Activated naive CD8-positive, alpha-beta T cell (primary cell): ENCODE measurements around the gene MAZ.
A peak's percentile ranks its signal among the peaks of the same experiment; 100 is the strongest.
"Not testable (repeated sequence)": the region's sequence is repeated elsewhere in the genome, so short reads cannot be mapped to it uniquely, and the experiment has no call there.

ENCODE experiments used
- H3K27ac Mint-ChIP-seq: one replicate; pipeline ENCODE4 v1.8.0; 2021; ENCODE audit warnings: mixed read lengths
- H3K27me3 Mint-ChIP-seq: one replicate; pipeline ENCODE4 v1.8.0; 2021; ENCODE audit warnings: mixed read lengths
- H3K36me3 Mint-ChIP-seq: one replicate; pipeline ENCODE4 v1.8.0; 2021; ENCODE audit warnings: mixed read lengths
- H3K4me1 Mint-ChIP-seq: one replicate; pipeline ENCODE4 v1.8.0; 2021; ENCODE audit warnings: low read depth, mixed read lengths
- H3K4me3 Mint-ChIP-seq: one replicate; pipeline ENCODE4 v1.8.0; 2021; ENCODE audit warnings: mild to moderate bottlenecking, mixed read lengths
- H3K9me3 Mint-ChIP-seq: one replicate; pipeline ENCODE4 v1.8.0; 2021; ENCODE audit warnings: low read depth, mixed read lengths

Gene MAZ

GRCh38 chr16:29775742-29776408, 30.5 kb upstream of the MAZ start:
- no peak overlapping the region for H3K4me3 Mint-ChIP-seq
- no peak overlapping the region for H3K27ac Mint-ChIP-seq
- peaks cover under 1% of the 10 kb centered on the region for H3K36me3 Mint-ChIP-seq
- no peaks in the 10 kb centered on the region for H3K9me3 Mint-ChIP-seq
- no peaks in the 10 kb centered on the region for H3K27me3 Mint-ChIP-seq
- H3K4me1 Mint-ChIP-seq = peaks cover 5% of the 10 kb centered on the region

- H3K4me3 Mint-ChIP-seq = no peak within 1 kb of the TSS
- H3K27ac Mint-ChIP-seq = no peak within 1 kb of the TSS
- no peaks in the 10 kb centered on the region for H3K9me3 Mint-ChIP-seq
- peaks cover 4% of the 10 kb centered on the region for H3K36me3 Mint-ChIP-seq
- no peaks in the 10 kb centered on the region for H3K27me3 Mint-ChIP-seq
- peaks cover 6% of the 10 kb centered on the region for H3K4me1 Mint-ChIP-seq
Measured at GRCh38 chr16:29777576-29778350, 28.6 kb upstream of the MAZ start, which contains the start of gene ZG16. Gene ZG16, plus strand, starts transcription at chr16:29778256. Its CDS starts 1,011 bp downstream, at chr16:29779267.

DNA sequence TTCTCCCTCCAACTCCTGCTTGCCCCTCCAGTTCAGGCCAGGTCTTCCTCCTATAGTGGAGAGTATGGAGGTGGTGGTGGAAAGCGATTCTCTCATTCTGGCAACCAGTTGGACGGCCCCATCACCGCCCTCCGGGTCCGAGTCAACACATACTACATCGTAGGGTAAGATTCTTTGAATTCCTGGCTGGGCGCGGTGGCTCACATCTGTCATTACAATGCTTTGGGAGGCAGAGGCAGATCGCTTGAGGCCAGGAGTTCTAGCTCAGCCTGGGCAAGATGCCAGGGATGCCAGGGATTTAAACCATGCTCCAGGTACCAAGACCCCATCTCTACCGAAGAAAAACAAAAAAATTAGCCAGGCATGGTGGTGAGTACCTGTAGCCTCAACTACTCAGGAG, 26.9 kb upstream of the MAZ start:
- Mint-ChIP-seq H3K27ac (no peak overlapping the region), H3K27me3 (no peaks in the 10 kb centered on the region), H3K9me3 (no peaks in the 10 kb centered on the region), H3K36me3 (peaks cover 4% of the 10 kb centered on the region), H3K4me1 (peaks cover 14% of the 10 kb centered on the region), H3K4me3 (no peak overlapping the region)

DNA sequence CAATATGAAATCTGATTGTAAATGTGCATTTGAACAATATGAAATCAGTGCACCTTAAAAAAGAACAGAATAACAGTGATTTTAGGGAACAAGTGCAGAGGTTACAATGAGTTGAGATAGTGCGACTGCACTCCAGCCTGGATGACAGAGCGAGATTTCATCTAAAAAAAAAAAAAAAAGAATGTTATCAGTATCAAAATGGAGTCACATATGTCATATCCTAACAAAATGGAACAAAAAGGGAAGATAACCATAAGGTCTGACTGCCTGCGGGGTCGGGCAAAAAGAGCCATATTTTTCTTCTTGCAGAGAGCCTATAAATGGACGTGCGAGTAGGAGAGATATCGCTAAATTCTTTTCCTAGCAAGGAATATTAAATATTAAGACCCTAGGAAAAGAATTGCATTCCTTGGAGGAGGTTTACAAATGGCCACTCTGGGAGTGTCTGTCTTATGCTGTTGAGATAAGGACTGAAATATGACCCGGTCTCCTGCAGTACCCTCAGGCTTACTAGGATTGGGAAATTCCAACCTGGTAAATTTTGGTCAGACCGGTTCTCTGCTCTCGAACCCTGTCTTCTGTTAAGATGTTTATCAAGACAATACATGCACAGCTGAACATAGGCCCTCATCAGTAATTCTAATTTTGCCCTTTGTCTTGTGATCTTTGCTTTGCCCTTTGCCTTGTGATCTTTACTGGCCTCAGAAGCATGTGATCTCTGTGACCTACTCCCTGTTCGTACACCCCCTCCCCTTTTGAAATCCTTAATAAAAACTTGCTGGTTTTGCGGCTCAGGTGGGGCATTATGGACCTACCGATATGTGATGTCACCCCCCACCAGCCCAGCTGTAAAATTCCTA, 23.0 kb upstream of the MAZ start:
- not testable (repeated sequence) for H3K36me3 Mint-ChIP-seq

GRCh38 chr16:29784157-29784556, 22.2 kb upstream of the MAZ start:
- Mint-ChIP-seq H3K27me3 (no peaks in the 10 kb centered on the region), H3K4me3 (no peak overlapping the region), H3K9me3 (no peaks in the 10 kb centered on the region), H3K4me1 (peaks cover 25% of the 10 kb centered on the region), H3K27ac (no peak overlapping the region), H3K36me3 (peaks cover 4% of the 10 kb centered on the region)

More for the DNA sequence above, 23.0 kb upstream of the MAZ start:
- H3K4me3 Mint-ChIP-seq, H3K9me3 Mint-ChIP-seq, H3K27ac Mint-ChIP-seq, H3K27me3 Mint-ChIP-seq: not testable (repeated sequence)
- H3K4me1 Mint-ChIP-seq = peaks cover 23% of the 10 kb centered on the region

DNA sequence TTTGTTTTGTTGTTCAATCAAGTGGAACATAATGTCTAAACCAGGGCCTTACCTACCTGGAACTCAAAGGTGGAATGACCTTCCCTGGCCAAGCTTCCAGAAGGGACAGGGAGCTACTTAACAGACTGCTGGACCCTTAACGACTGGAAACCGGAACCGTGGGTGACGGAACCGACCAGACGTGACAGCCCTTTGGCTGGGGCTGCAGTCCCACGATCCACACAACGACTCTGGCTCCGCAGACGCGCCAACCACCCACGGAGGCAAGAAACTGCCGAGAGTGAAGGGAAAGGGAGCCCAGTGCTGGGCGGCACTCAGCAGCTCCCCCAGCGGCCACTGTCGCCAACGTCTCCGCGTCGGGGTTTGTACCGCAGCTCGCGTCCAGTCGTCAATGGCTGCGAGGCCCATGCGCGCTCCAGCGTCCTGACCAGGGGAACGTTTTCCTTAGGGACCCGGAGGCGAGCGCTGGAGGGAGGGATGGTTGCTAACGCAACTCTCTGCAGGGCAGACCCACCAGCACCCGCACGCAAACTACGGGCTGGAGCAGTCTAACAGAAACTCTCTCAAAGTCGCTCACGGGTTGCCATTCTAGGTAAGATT, 21.3 kb upstream of the MAZ start:
- Mint-ChIP-seq H3K27me3 (no peaks in the 10 kb centered on the region), H3K27ac (peak overlapping the region; percentile 54), H3K36me3 (peaks cover 4% of the 10 kb centered on the region), H3K4me3 (peak overlapping the region; percentile 63), H3K9me3 (no peaks in the 10 kb centered on the region), H3K4me1 (peaks cover 28% of the 10 kb centered on the region)

DNA sequence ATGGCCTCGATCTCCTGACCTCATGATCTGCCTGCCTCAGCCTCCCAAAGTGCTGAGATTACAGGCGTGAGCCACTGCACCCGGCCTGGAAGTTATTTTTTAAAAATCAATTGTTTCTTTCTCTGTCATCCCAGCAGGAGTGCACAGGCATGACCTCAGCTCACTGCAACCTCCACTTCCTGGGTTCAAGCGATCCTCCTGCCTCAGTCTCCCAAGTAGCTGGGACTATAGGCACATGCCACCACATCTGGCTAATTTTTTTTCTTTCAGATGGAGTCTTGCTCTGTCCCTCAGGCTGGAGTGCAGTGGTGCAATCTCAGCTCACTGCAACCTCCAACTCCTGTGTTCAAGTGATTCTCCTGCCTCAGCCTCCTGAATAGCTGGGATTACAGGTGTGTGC, 19.2 kb upstream of the MAZ start:
- H3K4me3 Mint-ChIP-seq, H3K27me3 Mint-ChIP-seq, H3K36me3 Mint-ChIP-seq, H3K9me3 Mint-ChIP-seq, H3K27ac Mint-ChIP-seq: not testable (repeated sequence)
- H3K4me1 Mint-ChIP-seq = peaks cover 36% of the 10 kb centered on the region

- no peaks in the 10 kb centered on the region for H3K27me3 Mint-ChIP-seq
- H3K4me1 Mint-ChIP-seq = peaks cover 42% of the 10 kb centered on the region
- H3K36me3 Mint-ChIP-seq = peaks cover 11% of the 10 kb centered on the region
- H3K4me3 Mint-ChIP-seq = peak overlapping the region; percentile 98
- no peaks in the 10 kb centered on the region for H3K9me3 Mint-ChIP-seq
- peak overlapping the region; percentile 98 for H3K27ac Mint-ChIP-seq
Measured at GRCh38 chr16:29789775-29790182, 16.6 kb upstream of the MAZ start.

GRCh38 chr16:29790183-29790948, 16.0 kb upstream of the MAZ start, which contains the start of gene KIF22:
Gene KIF22, plus strand, starts transcription at chr16:29790751. Its CDS starts 9 bp downstream, at chr16:29790760.
- Mint-ChIP-seq H3K36me3 (peaks cover 11% of the 10 kb centered on the region), H3K9me3 (no peaks in the 10 kb centered on the region), H3K27ac (peak within 1 kb of the TSS; percentile 98), H3K4me1 (peaks cover 36% of the 10 kb centered on the region), H3K27me3 (no peaks in the 10 kb centered on the region), H3K4me3 (peak within 1 kb of the TSS; percentile 98)

DNA sequence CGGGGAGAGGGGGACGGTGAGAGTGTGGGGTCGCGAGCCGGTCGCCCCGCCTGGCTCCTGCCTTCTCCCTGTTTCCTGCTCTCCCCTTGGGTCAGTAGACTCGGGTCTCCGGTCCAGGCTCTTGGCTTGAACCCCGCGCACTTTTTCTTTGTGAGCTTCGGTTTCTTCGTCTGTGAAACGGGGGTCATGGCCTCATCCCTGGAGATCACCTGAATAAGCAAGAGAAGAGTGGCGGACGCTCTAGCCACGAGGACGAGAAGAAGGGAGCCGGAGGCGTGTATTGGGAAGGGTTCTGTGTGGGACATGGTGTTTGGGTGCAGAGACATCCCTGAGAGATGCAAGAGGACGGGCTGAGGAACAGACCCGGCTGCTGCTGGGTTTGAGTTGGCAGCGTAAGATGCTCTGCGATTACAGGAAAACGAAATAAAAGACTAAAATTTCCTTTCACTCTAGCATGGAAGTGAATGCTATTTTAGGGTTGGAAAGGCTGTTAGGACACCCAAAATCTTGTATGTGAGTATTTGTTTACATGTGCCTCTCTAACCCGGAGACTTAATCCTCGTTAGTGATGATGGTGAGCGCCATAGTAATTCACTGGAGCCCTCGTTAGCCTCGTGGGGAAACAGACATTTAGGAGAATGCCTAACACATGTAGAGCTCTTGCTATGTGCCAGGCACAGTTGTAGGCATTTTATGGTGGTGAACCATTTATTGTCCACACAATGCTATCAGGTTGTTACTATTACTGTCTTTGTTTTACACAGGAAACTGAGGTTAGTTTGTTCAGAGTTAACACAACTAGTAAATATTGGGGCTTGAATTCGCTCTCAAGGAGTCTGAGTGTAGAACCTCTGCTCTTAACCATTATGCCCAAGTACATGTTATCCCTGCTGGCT, 15.1 kb upstream of the MAZ start:
- peaks cover 32% of the 10 kb centered on the region for H3K4me1 Mint-ChIP-seq
- peak overlapping the region; percentile 98 for H3K4me3 Mint-ChIP-seq
- peaks cover 11% of the 10 kb centered on the region for H3K36me3 Mint-ChIP-seq
- H3K27ac Mint-ChIP-seq = peak overlapping the region; percentile 98
- H3K27me3 Mint-ChIP-seq = no peaks in the 10 kb centered on the region
- H3K9me3 Mint-ChIP-seq = no peaks in the 10 kb centered on the region

DNA sequence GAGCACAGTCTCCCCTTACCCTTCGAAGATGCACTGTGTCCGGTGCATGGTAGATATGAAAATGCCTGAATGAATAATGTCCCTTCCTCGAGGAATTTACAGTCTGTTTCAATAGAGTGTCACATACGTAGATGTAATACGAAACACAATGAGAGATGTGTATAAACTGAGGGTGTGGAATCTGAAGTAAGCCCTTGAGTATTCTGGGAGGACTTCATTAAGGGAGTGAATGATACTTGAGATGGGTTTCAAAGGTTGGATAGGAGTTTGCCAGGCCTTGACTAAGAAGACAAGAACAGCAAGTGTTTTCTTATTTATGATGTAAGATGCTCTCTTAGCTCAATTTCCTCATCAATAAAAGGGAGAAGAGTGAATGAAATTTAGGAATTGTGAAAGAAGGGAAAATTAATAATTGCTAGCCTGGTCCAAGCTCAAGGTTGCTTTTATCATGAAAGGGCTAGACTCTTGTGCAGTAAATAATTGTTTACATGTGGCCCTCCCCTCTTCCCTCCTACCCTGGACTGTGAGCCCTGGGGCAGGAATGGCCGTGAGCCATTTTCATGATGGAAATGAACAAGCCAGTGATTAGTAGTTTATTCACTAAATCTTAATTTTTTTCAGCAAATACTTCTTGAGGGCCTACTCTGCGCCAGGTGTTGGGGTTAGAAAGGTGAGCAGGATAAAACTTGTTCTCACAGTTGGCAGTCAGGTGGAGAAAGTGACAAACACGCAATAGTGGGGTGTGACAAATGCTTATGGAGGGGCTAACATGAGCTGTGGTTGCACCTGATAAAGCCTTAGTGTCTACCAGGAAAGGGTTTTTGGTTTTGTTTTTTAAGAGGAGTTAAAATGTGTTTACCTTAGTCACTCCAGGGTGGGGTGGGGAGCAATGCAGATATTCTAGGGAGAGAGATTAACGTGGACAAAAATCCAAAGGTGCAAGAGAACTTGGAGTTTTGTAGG, 14.2 kb upstream of the MAZ start:
- peaks cover 32% of the 10 kb centered on the region for H3K4me1 Mint-ChIP-seq
- H3K36me3 Mint-ChIP-seq = peaks cover 12% of the 10 kb centered on the region
- H3K27ac Mint-ChIP-seq = peak overlapping the region; percentile 98
- peak overlapping the region; percentile 98 for H3K4me3 Mint-ChIP-seq
- no peaks in the 10 kb centered on the region for H3K27me3 Mint-ChIP-seq
- no peaks in the 10 kb centered on the region for H3K9me3 Mint-ChIP-seq

GRCh38 chr16:29793153-29793552, 13.2 kb upstream of the MAZ start:
- H3K4me3 Mint-ChIP-seq = not testable (repeated sequence)
- peaks cover 17% of the 10 kb centered on the region for H3K36me3 Mint-ChIP-seq

More at GRCh38 chr16:29793153-29793552, 13.2 kb upstream of the MAZ start:
- not testable (repeated sequence) for H3K9me3 Mint-ChIP-seq, H3K27ac Mint-ChIP-seq, H3K27me3 Mint-ChIP-seq
- peaks cover 32% of the 10 kb centered on the region for H3K4me1 Mint-ChIP-seq
